BLaER1 (cell line): Measurements from ENCODE around the gene CFAP74.
"Not testable (repeated sequence)": the region's sequence is repeated elsewhere in the genome, so short reads cannot be mapped to it uniquely, and the experiment has no call there.

ENCODE experiments used
- H3K27ac ChIP-seq: shearing (Covaris generic); formaldehyde crosslinking; 2 replicates; pipeline ENCODE4 v1.8.1; 2022
- H3K27me3 ChIP-seq: shearing (Covaris generic); formaldehyde crosslinking; 2 replicates; pipeline ENCODE4 v1.8.1; 2022
- H3K36me3 ChIP-seq: shearing (Covaris generic); formaldehyde crosslinking; 2 replicates; pipeline ENCODE4 v1.8.1; 2022
- H3K4me1 ChIP-seq: shearing (Covaris generic); formaldehyde crosslinking; 2 replicates; pipeline ENCODE4 v1.8.1; 2022
- H3K4me2 ChIP-seq: shearing (Covaris generic); formaldehyde crosslinking; 2 replicates; pipeline ENCODE4 v1.8.1; 2022
- H3K4me3 ChIP-seq: shearing (Covaris generic); formaldehyde crosslinking; 2 replicates; pipeline ENCODE4 v1.8.1; 2022
- H3K9ac ChIP-seq: shearing (Covaris generic); formaldehyde crosslinking; 2 replicates; pipeline ENCODE4 v1.8.1; 2022
- H3K9me3 ChIP-seq: shearing (Covaris generic); formaldehyde crosslinking; 2 replicates; pipeline ENCODE4 v1.8.1; 2022
- H4K20me1 ChIP-seq: shearing (Covaris generic); formaldehyde crosslinking; 2 replicates; pipeline ENCODE4 v1.8.1; 2022
- Cebpa-rat ChIP-seq: shearing (Covaris generic); IDR thresholded peaks from 2 replicates; pipeline ENCODE4 v1.8.1; 2022

Gene CFAP74

DNA sequence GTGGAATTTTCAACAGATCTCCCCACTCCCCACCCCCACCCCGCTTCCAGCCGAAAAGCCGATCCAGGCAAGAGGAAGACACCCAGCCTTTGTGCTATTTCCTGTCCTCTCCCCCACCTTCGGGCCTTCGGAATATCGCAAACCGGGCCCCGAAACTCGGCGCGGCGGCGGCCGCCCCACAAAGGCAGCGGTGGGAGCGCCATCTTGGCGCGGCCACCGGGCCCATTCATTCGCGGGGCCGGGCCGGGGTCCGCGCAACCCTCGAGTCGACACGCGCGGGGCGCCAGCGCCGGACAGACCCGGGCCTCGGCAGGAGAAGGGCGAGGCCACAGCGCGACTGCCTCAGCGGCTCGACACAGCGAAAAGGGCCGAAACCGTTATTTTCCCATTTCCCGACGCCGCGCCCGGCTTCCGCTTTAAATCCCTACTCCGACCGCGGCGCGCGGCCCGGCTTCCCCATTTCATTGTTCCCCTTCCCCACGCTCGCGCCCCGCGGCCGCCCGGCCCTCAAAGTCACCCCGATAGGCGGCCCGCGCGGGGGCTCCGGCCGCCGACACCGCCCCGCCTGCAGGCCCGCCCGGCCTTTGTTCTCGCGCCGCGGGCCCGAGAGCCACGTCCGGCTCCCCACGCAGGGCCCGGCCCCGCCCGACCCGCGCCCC lies 113.6 kb downstream of the CFAP74 start:
- H3K9me3 ChIP-seq = no peaks in the 10 kb centered on the region
- peaks cover 14% of the 10 kb centered on the region for H3K36me3 ChIP-seq
- H3K27ac ChIP-seq = peak overlapping the region; percentile 100
- peak overlapping the region; percentile 83 for H3K4me3 ChIP-seq
- no peaks in the 10 kb centered on the region for H3K27me3 ChIP-seq
- peak overlapping the region; percentile 88 for H3K4me2 ChIP-seq
- H3K4me1 ChIP-seq = peaks cover 68% of the 10 kb centered on the region
- H3K9ac ChIP-seq = peak overlapping the region; percentile 99
- peaks cover 52% of the 10 kb centered on the region for H4K20me1 ChIP-seq
- no peak for TF ChIP-seq Cebpa-rat

DNA sequence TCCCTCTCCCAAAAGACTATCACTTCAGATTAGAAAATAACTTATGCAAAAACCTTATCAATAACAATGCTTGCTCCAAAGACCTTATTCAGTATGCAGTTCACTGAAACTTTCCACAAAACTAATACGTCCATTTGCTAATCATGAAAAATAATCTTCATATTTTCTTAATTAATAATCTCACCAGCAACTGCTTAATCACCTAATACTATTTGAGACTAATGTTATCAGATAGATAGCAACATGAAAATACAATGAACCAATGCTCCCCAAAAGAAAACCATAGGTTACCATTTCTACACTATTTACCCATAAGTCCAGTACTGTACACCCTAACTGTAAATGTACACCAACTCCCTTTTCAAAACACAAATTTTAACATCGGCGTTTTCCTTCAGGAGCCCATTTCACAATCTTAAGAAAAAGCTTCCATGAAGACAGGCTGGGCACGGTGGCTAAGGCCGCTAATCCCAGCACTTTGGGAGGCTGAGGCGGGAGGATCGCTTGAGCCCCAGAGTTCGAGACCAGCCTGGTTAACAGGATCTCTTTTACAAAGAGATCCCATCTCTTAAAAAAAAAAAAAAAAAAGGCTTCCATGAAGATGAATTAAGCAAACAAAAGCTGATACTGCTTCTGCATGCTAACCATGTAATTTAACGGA lies 114.4 kb downstream of the CFAP74 start:
- no peak for TF ChIP-seq Cebpa-rat
- H3K4me3 ChIP-seq = peak overlapping the region; percentile 83
- H3K4me1 ChIP-seq = peaks cover 66% of the 10 kb centered on the region
- peaks cover 60% of the 10 kb centered on the region for H4K20me1 ChIP-seq
- peaks cover 21% of the 10 kb centered on the region for H3K36me3 ChIP-seq
- peak overlapping the region; percentile 100 for H3K27ac ChIP-seq
- H3K27me3 ChIP-seq = no peaks in the 10 kb centered on the region
- no peaks in the 10 kb centered on the region for H3K9me3 ChIP-seq
- H3K9ac ChIP-seq = peak overlapping the region; percentile 99
- peak overlapping the region; percentile 88 for H3K4me2 ChIP-seq

DNA sequence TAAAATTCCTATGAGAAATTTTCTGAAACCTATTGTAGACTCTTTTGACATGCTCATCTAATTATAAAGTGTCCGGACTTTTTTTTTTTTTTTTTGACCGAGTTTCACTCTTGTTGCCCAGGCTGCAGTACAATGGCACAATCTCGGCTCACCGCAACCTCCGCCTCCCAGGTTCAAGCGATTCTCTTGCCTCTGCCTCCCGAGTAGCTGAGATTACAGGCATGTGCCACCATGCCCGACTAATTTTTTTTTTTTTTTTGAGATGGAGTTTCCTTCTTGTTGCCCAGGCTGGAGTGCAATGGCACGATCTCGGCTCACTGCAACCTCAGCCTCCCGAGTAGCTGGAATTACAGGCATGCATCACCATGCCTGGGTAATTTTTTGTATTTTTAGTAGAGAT lies 119.7 kb downstream of the CFAP74 start:
- not testable (repeated sequence) for H3K9ac ChIP-seq, H3K4me3 ChIP-seq, H3K27me3 ChIP-seq, H3K9me3 ChIP-seq, H3K27ac ChIP-seq
- Histone ChIP-seq H3K36me3 (peaks cover 75% of the 10 kb centered on the region), H3K4me2 (peak overlapping the region; percentile 22), H4K20me1 (peaks cover 100% of the 10 kb centered on the region), H3K4me1 (peaks cover 72% of the 10 kb centered on the region)

DNA sequence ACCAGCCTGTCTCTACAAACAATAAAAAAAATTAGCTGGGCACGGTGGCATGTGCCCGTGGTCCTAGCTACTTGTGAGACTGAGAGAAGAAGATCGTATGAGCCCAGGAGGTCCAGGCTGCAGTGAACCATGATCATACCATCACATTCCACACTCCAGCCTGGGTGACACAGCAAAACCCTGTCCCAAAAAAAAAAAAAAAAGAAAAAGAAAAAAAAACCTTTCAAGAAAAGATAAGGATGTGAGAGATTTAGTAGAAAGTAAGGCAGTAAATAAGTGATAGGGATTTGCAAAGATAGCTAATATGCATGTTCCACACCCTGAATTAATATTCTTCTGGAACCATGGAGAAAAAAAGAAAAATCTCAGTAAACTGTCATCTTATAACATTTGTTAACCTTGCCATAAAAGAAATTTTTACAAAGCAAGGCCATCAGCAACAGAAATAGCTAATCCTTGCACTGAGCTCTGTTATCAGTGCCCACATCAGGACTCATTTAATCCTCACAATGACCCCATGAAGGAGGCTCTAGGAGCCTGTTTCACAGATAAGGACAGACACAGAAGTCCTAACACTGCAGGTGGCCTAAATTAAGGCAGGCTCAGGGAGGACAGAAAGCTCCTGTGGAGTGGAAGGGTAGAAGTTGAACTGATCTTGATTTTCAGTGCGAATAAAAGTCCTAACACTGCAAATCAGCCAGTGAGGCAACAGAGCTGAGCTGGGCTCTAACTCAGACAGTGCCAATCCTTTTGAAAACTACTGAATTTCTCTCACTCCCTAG lies 120.3 kb downstream of the CFAP74 start:
- peaks cover 100% of the 10 kb centered on the region for H4K20me1 ChIP-seq
- H3K4me1 ChIP-seq = peaks cover 72% of the 10 kb centered on the region
- no peak for TF ChIP-seq Cebpa-rat
- 0 out of 2 replicates have a peak overlapping the region, but pooled peaks have one; percentile 38 for H3K27ac ChIP-seq
- H3K27me3 ChIP-seq = no peaks in the 10 kb centered on the region
- no peak overlapping the region for H3K4me3 ChIP-seq
- peaks cover 80% of the 10 kb centered on the region for H3K36me3 ChIP-seq
- no peak overlapping the region; the same call in 1 of the 2 replicates for H3K4me2 ChIP-seq
- H3K9me3 ChIP-seq = no peaks in the 10 kb centered on the region
- peak overlapping the region; percentile 45; the same call in 1 of the 2 replicates for H3K9ac ChIP-seq

DNA sequence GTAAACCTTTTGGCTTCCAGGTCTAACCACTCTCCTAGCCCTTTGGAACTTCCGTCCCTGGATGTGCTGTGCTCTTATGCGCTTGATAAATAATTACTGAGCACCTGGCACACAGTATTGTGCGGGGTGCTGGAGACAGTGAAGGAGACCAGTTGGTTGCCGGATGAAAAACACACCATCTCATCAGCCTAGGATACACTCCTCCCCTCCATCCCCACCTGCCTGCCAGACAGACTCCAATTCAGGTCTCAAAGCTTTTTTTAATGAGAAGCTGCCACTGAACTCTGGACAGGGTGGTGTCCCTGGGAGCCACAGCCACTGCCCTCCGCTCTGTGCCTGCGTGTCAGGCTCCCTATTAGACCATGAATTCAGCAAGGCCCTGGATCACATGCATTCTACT lies 121.9 kb downstream of the CFAP74 start:
- H3K4me2 ChIP-seq = peak overlapping the region; percentile 25
- peaks cover 91% of the 10 kb centered on the region for H3K36me3 ChIP-seq
- peaks cover 59% of the 10 kb centered on the region for H3K4me1 ChIP-seq
- H3K9ac ChIP-seq = no peak overlapping the region
- no peaks in the 10 kb centered on the region; the same call in 1 of the 2 replicates for H3K9me3 ChIP-seq
- H3K27ac ChIP-seq = no peak overlapping the region
- no peaks in the 10 kb centered on the region for H3K27me3 ChIP-seq
- no peak overlapping the region for H3K4me3 ChIP-seq
- peaks cover 100% of the 10 kb centered on the region for H4K20me1 ChIP-seq
- no peak for TF ChIP-seq Cebpa-rat

DNA sequence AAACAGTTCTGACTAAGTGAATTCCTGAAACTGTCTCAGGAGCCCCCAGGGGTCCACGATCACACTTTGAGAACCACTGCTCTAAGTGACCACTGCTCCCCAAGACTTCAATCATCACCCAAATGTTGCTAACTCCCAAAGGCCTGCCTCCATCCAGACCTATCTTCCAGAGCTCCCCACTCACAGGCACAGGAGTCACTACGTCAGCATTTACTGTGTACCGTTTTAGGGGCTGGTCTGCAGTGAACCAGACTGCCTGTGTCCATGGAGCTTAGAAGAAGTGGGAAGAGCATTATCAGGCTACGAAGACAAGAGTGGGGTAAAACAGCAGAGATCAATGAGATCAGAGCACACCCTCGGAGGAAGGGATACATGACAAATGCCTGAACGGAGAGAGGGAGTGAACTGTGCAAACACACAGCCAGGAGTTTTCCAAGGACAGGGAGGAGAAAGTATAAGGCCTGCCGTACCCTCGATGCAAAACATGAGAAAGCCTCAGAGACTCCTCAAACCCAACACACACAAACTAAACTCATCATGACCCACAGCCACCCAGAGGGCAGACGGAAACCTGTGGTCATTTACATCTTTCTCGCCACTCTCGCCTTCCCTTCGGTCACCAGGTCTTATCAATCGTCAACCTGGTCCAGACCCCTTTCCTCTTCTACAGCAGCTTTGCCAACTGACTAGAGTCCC lies 122.8 kb downstream of the CFAP74 start:
- Histone ChIP-seq H3K4me1 (peaks cover 50% of the 10 kb centered on the region), H3K9ac (no peak overlapping the region), H3K4me2 (no peak overlapping the region), H3K4me3 (no peak overlapping the region), H4K20me1 (peaks cover 100% of the 10 kb centered on the region), H3K9me3 (peaks cover 9% of the 10 kb centered on the region; the same call in 1 of the 2 replicates), H3K36me3 (peaks cover 92% of the 10 kb centered on the region), H3K27me3 (no peaks in the 10 kb centered on the region), H3K27ac (no peak overlapping the region)
- no peak for TF ChIP-seq Cebpa-rat

DNA sequence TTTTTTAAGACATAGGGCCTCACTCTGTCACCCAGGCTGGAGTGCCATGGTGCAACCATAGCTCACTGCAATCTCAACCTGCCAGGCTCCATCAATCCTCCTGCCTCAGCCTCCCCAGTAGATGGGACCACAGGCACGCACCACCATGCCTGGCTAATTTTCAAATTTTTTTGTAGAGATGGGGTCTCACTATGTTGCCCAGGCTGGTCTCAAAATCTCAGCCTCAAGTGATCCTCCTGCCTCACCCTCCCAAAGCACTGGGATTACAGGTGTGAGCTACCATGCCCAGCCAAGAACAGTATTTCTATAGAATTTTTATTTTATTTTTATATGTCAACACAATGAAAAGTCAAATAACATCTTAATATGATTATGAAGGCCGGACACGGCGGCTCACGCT lies 123.6 kb downstream of the CFAP74 start:
- H3K27me3 ChIP-seq = no peaks in the 10 kb centered on the region
- no peak overlapping the region for H3K9ac ChIP-seq
- H3K27ac ChIP-seq = no peak overlapping the region
- H3K36me3 ChIP-seq = peaks cover 100% of the 10 kb centered on the region
- peaks cover 100% of the 10 kb centered on the region for H4K20me1 ChIP-seq
- TF ChIP-seq Cebpa-rat = no peak
- peaks cover 17% of the 10 kb centered on the region for H3K9me3 ChIP-seq
- H3K4me2 ChIP-seq = no peak overlapping the region
- peaks cover 49% of the 10 kb centered on the region for H3K4me1 ChIP-seq
- H3K4me3 ChIP-seq = no peak overlapping the region

DNA sequence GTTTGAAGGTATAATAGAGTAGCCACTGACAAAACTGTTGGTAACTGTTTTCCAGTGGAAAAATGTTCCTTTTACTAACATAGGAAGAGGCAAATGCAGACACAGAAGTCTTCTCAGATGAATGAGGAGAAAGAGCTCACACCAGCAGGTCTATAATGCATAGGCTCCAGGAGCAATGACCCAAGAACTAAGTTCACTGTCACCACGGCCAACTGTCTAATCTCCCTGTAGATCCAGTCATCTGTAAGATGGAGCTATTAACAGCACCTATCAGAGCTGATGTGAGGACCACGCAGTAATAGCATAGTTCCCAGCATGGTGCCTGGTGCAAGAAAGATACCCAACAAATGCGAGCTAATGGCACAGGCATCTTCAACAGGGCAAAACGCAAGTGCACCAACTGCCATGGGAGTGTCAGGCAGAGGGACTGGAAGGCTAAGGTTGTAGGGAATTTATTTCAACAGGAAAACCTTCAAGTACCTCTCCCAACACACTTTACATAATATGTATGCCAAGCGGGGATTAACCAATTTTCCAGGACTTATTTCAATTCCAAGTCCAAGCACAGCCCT lies 125.6 kb downstream of the CFAP74 start:
- H3K27me3 ChIP-seq = no peaks in the 10 kb centered on the region
- peaks cover 20% of the 10 kb centered on the region for H3K9me3 ChIP-seq
- peaks cover 100% of the 10 kb centered on the region for H3K36me3 ChIP-seq
- no peak overlapping the region for H3K9ac ChIP-seq
- H3K4me2 ChIP-seq = no peak overlapping the region
- peaks cover 100% of the 10 kb centered on the region for H4K20me1 ChIP-seq
- H3K4me3 ChIP-seq = no peak overlapping the region
- no peak overlapping the region for H3K27ac ChIP-seq
- TF ChIP-seq Cebpa-rat = no peak
- H3K4me1 ChIP-seq = peaks cover 46% of the 10 kb centered on the region

DNA sequence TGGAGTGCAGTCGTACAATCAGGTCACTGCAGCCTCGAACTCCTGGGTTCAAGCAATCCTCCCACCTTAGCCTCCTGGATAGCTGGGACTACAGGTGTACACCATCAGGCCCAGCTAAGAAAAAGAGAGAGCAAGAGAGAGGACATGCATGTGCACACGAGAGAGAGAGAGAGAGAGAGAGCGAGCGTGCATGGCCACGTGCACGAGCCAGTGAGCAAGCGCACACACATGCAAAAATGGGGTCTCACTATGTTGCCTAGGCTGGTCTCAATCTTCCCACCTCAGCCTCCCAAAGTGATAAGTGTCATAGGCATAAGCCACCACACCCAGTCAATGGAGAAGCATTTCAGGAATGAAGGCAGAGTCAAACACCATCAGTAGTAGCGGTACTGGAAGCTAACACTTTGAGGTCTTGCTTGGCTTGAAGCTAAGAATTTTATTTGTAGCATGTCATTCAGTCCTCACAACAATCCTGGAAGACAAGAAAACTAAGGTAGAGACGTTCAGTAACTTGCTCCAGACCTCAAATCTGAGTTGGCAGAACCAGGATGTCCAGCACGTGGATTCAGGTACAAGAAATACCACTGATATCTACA lies 127.2 kb downstream of the CFAP74 start:
- H3K27ac ChIP-seq = no peak overlapping the region
- no peaks in the 10 kb centered on the region for H3K27me3 ChIP-seq
- H3K4me1 ChIP-seq = peaks cover 47% of the 10 kb centered on the region
- peaks cover 100% of the 10 kb centered on the region for H3K36me3 ChIP-seq
- no peak for TF ChIP-seq Cebpa-rat
- peaks cover 20% of the 10 kb centered on the region for H3K9me3 ChIP-seq
- H3K4me2 ChIP-seq = no peak overlapping the region
- no peak overlapping the region for H3K9ac ChIP-seq
- peaks cover 100% of the 10 kb centered on the region for H4K20me1 ChIP-seq
- no peak overlapping the region for H3K4me3 ChIP-seq
